Measurements from ENCODE around the gene TPH1. TPM values are rescaled to one million over a fixed set of nuclear protein-coding genes. Genes with fewer than 3 reads are reported as not detected.

The TPH1 gene
- total RNA-seq, result 1 to 10 TPM in 3 of 4 donors, under 1 TPM in 1; under 0.01 to 2.3 (median 1.3) TPM

GRCh38 chr11:18046116-18046777 lies at the start of gene TPH1:
TSS of gene TPH1 (minus strand) at chr11:18046269. CDS start at chr11:18040762, 5,507 bp downstream.
- peaks cover 0 to 5% of the 10 kb centered on the region in 2 donors for H3K27me3 ChIP-seq
- H3K36me3 ChIP-seq, result no peaks in the 10 kb centered on the region
- peak within 1 kb of the TSS in 1 of 2 donors; percentile 5 for H3K4me3 ChIP-seq
- DNase-seq, result peak; percentile 18 to 44
- intact Hi-C loops (cut with DNase I; ENCODE audit: low total_unique reads), result no loop called here
- H3K27ac ChIP-seq, result no peak within 1 kb of the TSS
- no peaks in the 10 kb centered on the region for H3K4me1 ChIP-seq
- TF ChIP-seq POLR2A (IDR thresholded peaks at IDR 0.05) (no peak), CTCF (IDR thresholded peaks at IDR 0.05) (no peak)
- no peaks in the 10 kb centered on the region for H3K9me3 ChIP-seq

- H3K4me3 ChIP-seq, result no peak overlapping the region
- H3K4me1 ChIP-seq, result no peaks in the 10 kb centered on the region
- H3K27ac ChIP-seq, result no peak overlapping the region
- intact Hi-C loops (cut with DNase I; ENCODE audit: low total_unique reads), result no loop called here
- H3K27me3 ChIP-seq, result no peaks in the 10 kb centered on the region
- no peak for TF ChIP-seq CTCF (IDR thresholded peaks at IDR 0.05)
- TF ChIP-seq POLR2A (IDR thresholded peaks at IDR 0.05), result no peak
- DNase-seq, result no peak
- no peaks in the 10 kb centered on the region for H3K36me3 ChIP-seq
- no peaks in the 10 kb centered on the region for H3K9me3 ChIP-seq
These were observed 47.9 kb upstream of the TPH1 start for GRCh38 chr11:18093959-18094358.

- no peaks in the 10 kb centered on the region for H3K36me3 ChIP-seq
- no peak for DNase-seq
- H3K4me3 ChIP-seq, result no peak overlapping the region
- no peaks in the 10 kb centered on the region for H3K4me1 ChIP-seq
- H3K27me3 ChIP-seq, result no peaks in the 10 kb centered on the region
- no peak overlapping the region for H3K27ac ChIP-seq
- H3K9me3 ChIP-seq, result no peaks in the 10 kb centered on the region
- intact Hi-C loops (cut with DNase I; ENCODE audit: low total_unique reads), result no loop called here
- TF ChIP-seq CTCF (IDR thresholded peaks at IDR 0.05), result no peak
- TF ChIP-seq POLR2A (IDR thresholded peaks at IDR 0.05), result no peak
These were observed 45.7 kb upstream of the TPH1 start for GRCh38 chr11:18091731-18092130.

- Histone ChIP-seq H3K4me3 (no peak overlapping the region), H3K27me3 (no peaks in the 10 kb centered on the region), H3K36me3 (no peaks in the 10 kb centered on the region), H3K4me1 (no peaks in the 10 kb centered on the region), H3K27ac (no peak overlapping the region), H3K9me3 (no peaks in the 10 kb centered on the region)
- no peak for DNase-seq
- TF ChIP-seq CTCF (IDR thresholded peaks at IDR 0.05), result no peak
- no peak for TF ChIP-seq POLR2A (IDR thresholded peaks at IDR 0.05)
- intact Hi-C loops (cut with DNase I; ENCODE audit: low total_unique reads), result no loop called here
These were observed 42.9 kb upstream of the TPH1 start for GRCh38 chr11:18088966-18089365.

GRCh38 chr11:18088366-18088765 lies 42.3 kb upstream of the TPH1 start:
- Histone ChIP-seq H3K27ac (no peak overlapping the region), H3K9me3 (no peaks in the 10 kb centered on the region), H3K36me3 (no peaks in the 10 kb centered on the region), H3K27me3 (no peaks in the 10 kb centered on the region), H3K4me3 (no peak overlapping the region), H3K4me1 (no peaks in the 10 kb centered on the region)
- DNase-seq, result no peak
- TF ChIP-seq CTCF (IDR thresholded peaks at IDR 0.05) (no peak), POLR2A (IDR thresholded peaks at IDR 0.05) (no peak)
- intact Hi-C loops (cut with DNase I; ENCODE audit: low total_unique reads), result no loop called here
